OCI-LY7 (cell line): ENCODE results near the gene FTCDNL1. TPM values are rescaled to one million over a fixed set of nuclear protein-coding genes. Genes with fewer than 3 reads are reported as not detected.

ENCODE experiments used
- small RNA-seq: library from RNA; depleted of rRNA; stranded (forward); fragments of <200 nt; gene quantifications from one replicate; pipeline ENCODE3, GENCODE V24; 2014
- total RNA-seq, 2 experiments: library from RNA; depleted of rRNA in 1 of 2; stranded (reverse); fragments of >200 nt in 1 of 2; shearing (Covaris generic) in 1 of 2; gene quantifications; 2 replicates each; pipeline ENCODE4 v1.2.3, GENCODE V29; 2014 to 2022

FTCDNL1 gene
- total RNA-seq, 2 experiments from 2014 or later, result 0.40 to 0.54 TPM

Small RNA genes within 50 kb of the gene (small RNA-seq; reads per million reads assigned to genes)
- gene AC108032.1, result not detected
- not detected for gene RN7SL717P

Other genes starting within 250 kb of the FTCDNL1 start
- gene C2orf69, start 60.1 kb upstream of the FTCDNL1 start, total RNA-seq (2014; rRNA removed; shearing (Covaris generic)), result 10.7 and 14.0 TPM in 2 replicates
- gene C2orf69, start 60.1 kb upstream of the FTCDNL1 start, total RNA-seq (2022), result 17.5 and 18.9 TPM in 2 replicates
- gene TYW5, start 104.3 kb upstream of the FTCDNL1 start, total RNA-seq (2014; rRNA removed; shearing (Covaris generic)), result 5.1 and 7.1 TPM in 2 replicates
- gene TYW5, start 104.3 kb upstream of the FTCDNL1 start, total RNA-seq (2022), result 7.7 and 8.9 TPM in 2 replicates
- gene MAIP1, start 104.4 kb upstream of the FTCDNL1 start, total RNA-seq (2014; rRNA removed; shearing (Covaris generic)), result 13.7 and 25.3 TPM in 2 replicates
- 23.3 and 29.8 TPM in 2 replicates for gene MAIP1, start 104.4 kb upstream of the FTCDNL1 start, total RNA-seq (2022)